ENCODE results near the gene ZMYND8.
A peak's percentile ranks its signal among the peaks of the same experiment; 100 is the strongest.
"Not testable (repeated sequence)": the region's sequence is repeated elsewhere in the genome, so short reads cannot be mapped to it uniquely, and the experiment has no call there.

The ZMYND8 gene

GRCh38 chr20:47201074-47201730, 155.3 kb downstream of the ZMYND8 start:
- DNase-seq, result no peak

GRCh38 chr20:47198996-47199552, 157.4 kb downstream of the ZMYND8 start:
- DNase-seq, result no peak

GRCh38 chr20:47198254-47198671, 158.2 kb downstream of the ZMYND8 start:
- no peak for DNase-seq

GRCh38 chr20:47196091-47197081, 160.1 kb downstream of the ZMYND8 start:
- DNase-seq, result peak; percentile 68

- no peak for DNase-seq
Measured at GRCh38 chr20:47195573-47195972, 160.9 kb downstream of the ZMYND8 start.

- DNase-seq, result no peak
Measured at GRCh38 chr20:47191956-47192355, 164.5 kb downstream of the ZMYND8 start.

- DNase-seq, result no peak
Measured at GRCh38 chr20:47191074-47191673, 165.3 kb downstream of the ZMYND8 start.

- DNase-seq, result no peak
Measured at GRCh38 chr20:47189060-47189459, 167.4 kb downstream of the ZMYND8 start.

GRCh38 chr20:47188540-47188939, 168.0 kb downstream of the ZMYND8 start:
- DNase-seq, result no peak

GRCh38 chr20:47187450-47188195, 168.9 kb downstream of the ZMYND8 start:
- no peak for DNase-seq

GRCh38 chr20:47183367-47183766, 173.1 kb downstream of the ZMYND8 start:
- no peak for DNase-seq

- no peak for DNase-seq
Measured at GRCh38 chr20:47181056-47181862, 175.2 kb downstream of the ZMYND8 start.

- DNase-seq, result no peak
Measured at GRCh38 chr20:47179267-47179666, 177.2 kb downstream of the ZMYND8 start.

- DNase-seq, result no peak
Measured at GRCh38 chr20:47178851-47179250, 177.6 kb downstream of the ZMYND8 start.

- DNase-seq, result no peak
Measured at GRCh38 chr20:47178277-47178676, 178.2 kb downstream of the ZMYND8 start.

- DNase-seq, result not testable (repeated sequence)
Measured at GRCh38 chr20:47176217-47176616, 180.3 kb downstream of the ZMYND8 start.

GRCh38 chr20:47175493-47175892, 181.0 kb downstream of the ZMYND8 start:
- DNase-seq, result no peak

- no peak for DNase-seq
Measured at GRCh38 chr20:47174456-47175243, 181.8 kb downstream of the ZMYND8 start.

GRCh38 chr20:47173596-47174216, 182.8 kb downstream of the ZMYND8 start:
- DNase-seq, result no peak

GRCh38 chr20:47172579-47172978, 183.9 kb downstream of the ZMYND8 start:
- no peak for DNase-seq
